Measurements from ENCODE around the gene AUP1.

Gene AUP1

DNA sequence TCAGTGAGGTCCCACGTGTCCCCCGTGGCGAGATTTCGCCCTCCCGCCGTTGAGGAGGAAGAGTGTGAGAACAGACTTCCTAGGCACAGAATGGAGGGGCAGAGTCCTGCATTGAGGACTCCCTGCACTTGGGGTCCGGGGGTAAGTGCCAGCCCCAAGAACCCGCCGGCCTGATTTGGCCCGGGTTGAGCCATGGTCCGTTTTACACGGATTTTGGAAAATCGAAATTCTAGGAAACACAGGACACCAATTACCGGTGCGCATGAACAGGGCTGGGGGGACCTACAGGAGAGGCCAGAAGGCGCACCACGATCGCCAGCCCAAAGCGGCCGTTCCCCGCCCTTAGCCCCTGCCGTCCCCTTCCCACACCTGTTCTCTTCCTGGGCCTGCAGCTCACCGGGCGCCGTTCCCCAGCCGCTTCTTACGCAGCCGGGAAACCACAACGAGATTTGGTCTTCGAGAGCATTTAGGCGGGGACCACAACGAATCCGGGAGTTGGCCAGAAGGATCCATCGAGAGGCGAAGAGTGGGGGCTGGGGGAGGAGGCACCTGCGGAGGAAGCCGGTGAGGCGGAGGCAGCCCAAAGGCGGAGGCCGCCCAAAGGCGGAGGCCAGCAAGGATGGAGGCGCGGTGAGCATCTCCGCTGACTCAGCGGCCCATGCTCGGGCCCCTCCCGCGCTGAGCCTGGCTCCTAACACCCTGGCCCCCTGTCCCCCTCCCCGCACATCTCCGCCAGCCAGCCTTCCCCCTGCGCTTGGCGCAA, 15.7 kb downstream of the AUP1 start:
- peak; percentile 35 for DNase-seq (ENCODE audit: low spot score)

DNA sequence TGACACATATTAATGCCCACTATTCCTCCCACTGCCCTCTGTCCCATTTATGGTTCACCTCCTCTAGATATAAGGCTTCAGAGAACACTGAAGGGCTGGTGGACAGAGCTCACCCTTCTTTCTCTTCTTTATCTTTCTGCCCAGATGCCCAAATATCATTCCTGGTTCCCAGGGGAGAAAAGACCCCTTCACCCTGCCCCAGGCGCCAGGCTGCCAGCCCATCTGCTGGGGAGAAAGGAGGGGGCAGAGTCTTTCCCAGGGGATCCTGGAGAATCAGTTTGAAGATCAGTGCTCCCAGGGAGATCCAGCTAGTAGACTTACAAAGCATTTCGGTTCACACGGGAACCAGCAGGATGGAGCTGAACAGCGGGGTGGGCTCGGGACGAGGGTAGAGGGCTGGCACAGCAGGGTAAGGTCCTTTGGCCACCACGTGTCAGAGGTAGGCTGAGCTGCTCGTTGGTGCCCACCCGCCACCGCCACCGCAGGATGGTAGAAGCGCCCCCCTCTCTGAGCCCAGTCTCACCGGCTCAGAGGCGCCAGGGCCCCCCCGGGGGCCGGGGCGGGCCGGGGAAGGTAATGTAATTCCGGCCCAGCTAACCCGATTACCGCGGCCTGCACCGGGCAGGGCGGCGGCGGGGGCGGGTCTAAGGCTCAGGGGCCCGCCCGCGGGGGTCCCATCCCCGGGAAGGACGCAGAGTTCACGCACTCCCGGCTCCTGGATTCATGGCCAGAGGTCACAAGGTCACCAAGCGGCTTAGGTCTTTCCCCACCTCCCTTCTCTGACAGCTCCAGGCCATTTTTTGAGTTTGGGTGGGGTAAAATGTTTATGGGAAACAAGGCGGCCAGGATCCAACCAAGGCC, 16.5 kb downstream of the AUP1 start:
- DNase-seq (ENCODE audit: low spot score) = no peak

DNA sequence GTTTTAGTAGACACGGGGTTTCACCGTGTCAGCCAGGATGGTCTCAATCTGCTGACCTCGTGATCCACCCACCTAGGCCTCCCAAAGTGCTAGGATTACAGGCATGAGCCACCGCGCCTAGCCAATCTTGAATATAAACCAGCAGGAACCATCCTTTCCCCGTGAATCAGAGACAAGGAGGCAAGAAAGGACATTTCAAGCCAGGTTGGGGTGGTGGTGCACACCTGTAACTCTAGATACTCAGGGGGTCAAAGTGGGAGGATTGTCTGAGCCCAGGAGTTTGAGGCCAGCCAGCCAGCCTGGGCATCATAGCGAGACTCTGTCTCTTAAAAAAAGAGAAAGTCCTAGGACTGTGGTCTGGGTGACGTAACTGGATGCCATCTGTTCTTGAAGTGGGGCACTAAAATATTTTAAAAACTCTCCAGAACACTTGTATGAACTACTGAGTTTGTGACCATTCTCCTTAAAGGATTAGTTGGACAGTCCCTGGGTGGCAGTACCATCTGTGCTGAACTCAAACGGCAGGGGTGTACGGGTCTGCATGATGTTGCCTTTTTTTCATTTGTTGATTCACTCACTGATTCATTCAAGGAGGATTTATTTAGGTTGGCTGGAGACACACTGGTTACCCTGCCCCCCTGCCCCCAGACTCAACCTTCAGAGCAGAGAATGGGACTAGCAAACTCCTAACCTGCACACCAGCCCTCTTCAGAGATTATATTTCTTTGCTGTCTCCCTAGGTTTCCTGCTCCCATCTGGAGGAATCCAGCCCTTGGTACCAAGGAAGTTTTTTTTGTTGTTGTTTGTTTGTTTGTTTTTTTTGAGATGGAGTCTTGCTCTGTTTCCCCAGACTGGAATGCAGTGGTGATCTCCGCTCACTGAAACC, 18.2 kb downstream of the AUP1 start:
- DNase-seq (ENCODE audit: low spot score) = no peak

DNA sequence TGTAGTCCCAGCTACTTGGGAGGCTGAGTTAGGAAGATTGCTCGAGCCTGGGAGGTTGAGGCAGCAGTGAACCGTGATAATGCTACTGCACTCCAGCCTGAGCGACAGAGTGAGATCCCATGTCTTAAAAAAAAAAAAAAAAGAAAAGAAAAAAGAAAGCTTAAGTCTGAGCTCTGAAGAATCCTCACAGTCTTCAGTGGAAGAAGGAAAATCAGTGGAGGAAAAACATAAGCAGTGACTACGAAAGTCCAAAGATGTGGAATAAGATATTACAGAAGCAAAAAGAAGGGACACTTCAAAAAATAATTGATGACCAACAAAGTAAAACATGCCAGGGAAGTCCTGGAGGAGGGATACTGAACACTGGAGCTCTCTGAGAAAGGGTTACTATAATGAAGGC, 19.2 kb downstream of the AUP1 start:
- no peak for DNase-seq (ENCODE audit: low spot score)

DNA sequence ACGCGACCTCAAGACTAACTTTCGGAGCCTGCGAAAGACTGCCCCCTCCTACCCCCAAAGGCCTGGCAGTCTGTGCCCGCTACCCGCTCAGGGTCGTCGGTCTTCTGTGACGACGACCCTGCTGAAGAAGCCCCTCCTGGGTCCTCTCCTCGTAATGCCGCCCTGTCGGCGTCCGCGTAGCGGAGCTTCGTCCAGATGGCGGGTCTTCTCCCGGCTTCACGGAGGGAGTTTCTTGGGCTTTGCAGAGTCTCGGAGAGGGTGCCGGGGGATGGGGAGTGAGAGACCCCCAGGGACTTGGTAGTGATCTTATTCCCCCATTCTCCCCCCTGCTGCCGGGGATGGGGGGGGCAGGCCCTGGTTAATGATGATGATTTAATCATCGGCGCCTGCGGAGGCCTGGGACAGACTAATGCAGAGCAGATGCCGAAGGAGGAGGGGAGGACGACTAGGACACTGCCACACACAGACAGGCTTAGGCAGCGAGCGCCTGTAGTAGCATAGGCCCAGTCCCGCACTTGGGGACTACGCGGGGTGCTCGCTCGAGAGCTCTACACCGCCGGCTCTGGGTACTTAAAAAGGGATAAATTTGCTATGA, 21.5 kb downstream of the AUP1 start:
- no peak for DNase-seq (ENCODE audit: low spot score)

DNA sequence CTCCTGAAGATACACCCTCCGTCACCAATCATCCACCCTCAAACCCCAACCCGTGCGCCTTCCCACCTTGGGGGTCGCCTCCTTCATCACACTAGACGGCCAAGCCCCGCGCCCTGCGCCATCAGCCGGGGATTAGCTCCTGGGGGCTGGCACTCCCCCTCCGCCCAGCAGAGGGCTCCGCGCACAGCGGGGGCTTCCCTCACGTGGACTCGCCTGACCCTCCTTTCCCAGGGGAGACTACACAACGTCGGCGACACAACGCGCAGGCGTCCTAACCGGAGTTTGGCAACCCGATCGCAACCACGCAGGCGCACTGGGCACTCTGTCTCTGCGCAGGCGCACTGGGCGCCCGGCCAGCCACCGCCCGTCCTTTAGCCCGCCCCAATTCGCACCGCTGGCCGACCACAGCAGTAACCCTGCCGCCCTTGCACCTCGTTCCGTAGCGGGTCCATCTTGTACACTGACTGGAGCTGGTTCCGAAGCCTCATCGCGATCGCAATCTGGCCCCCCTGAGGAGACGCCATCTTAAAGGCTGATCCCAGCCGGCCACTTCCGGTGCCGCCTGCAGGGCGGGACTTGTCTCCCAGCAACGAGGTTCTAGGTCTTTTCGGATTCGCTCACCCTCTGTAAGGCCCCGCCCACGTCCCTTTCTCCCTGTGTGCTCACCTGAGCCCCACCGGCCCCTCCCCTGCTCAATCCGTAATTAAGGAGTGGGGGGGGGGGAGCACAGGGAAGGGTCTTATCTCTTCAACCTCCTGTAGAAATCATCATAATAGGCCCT, 22.2 kb downstream of the AUP1 start, which contains the start of gene PCGF1:
TSS of gene PCGF1 (minus strand) at position 551 of the 781 bp plus-strand sequence. CDS start at position 524, 27 bp downstream.
- peak; percentile 98 for DNase-seq (ENCODE audit: low spot score)

DNA sequence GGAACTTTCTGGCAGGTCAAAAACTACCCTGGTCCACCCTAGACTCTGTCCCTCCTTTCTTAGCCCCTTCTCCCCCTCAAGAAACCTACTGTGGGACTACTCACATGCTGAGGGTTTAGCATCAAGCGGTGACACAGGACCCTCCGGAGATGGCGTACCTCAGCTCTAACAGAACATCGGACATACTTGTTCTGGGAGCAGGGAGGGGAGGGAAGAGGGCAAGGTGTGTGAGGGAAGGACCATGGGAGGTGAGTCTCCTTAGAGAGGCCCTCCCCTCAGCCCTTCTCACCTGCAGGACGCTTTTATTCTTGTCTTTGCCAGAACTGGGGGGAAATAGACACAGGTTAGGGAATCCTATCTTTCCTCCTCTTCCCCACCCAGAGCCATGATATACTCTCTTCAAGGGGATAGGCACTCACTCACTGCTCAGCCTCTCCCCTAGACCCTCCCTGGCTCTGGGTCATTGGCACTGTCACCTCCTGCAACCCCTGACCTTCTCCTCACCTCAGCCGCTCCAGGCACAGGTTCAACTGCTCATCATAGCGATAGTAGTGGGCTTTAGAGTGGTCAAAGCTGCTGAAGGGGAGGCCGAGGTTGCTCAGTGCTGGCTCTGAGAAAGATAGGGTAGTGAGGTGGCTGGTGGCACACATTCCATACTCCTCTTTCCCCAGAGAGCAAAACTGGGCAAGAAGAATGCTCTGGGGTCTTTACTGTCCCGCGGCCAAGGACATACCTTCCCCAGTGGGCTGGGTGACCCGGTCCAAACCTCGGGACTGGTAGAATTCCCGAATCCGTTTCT, 23.9 kb downstream of the AUP1 start:
- no peak for DNase-seq (ENCODE audit: low spot score)

DNA sequence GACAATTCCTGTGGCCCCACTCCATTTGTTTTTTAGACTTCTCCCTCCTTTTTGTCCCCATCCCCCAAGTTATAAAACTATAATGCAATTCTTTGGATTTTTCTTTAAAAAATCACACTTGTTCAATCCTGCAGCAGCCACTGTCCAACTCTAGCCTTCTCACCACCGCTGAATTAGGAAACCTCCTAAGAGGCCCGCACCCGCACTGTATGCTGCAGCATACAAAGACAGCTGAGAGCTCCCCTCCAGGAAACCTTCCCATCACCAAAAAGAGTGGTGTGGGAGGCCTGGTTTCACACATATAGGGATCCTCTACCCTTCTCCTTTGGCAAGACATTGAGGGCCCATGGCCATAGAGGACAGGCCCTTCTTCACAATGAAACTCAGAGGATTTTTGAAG, 24.9 kb downstream of the AUP1 start:
- DNase-seq (ENCODE audit: low spot score) = no peak

DNA sequence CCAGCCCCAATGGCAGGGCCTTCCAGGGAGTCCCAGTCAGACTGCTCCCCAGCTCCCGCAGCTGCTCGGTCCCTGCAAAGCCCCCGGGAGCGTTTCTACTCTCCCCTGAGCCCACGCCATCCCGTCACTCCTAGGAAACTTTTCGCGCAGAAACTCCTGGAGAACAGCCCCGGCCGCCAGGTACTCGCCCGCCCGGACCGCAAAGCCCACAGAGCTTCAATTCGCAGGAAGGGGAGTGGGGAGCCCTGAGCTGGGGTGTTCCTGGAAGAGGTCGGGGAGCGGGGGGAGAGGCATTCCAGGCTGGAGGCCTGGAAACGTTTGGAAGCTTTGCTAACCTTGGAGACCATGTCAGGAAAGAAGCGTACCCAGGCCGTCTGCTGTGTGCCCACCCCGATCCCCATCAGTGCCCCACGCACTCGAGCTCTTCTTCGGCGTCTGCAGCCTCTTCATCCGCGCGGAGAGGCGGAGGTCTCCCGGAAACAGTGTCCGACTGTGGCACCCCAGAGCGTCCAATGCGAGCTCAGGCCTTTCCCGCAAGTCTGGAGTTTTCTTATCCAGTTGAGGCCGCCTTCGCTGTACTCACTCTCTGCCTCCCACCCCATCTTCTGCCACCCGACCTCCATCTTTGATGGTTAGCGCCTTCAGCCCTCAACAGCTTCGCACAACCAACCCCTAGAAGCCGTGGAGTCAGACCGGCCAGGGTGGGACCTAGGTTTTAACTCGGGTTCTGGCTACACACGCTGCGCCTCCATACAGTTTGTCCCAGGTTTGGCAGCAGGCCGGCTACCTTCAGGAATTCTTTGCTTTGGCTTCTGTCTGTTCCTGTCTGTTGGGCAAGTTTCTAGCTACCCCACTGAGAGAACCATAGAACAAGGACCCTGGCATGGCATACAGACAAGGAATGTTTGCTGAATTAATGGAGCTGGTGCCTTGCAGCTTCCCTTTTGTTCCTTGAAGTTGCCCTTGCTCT, 25.7 kb downstream of the AUP1 start:
- no peak for DNase-seq (ENCODE audit: low spot score)

DNA sequence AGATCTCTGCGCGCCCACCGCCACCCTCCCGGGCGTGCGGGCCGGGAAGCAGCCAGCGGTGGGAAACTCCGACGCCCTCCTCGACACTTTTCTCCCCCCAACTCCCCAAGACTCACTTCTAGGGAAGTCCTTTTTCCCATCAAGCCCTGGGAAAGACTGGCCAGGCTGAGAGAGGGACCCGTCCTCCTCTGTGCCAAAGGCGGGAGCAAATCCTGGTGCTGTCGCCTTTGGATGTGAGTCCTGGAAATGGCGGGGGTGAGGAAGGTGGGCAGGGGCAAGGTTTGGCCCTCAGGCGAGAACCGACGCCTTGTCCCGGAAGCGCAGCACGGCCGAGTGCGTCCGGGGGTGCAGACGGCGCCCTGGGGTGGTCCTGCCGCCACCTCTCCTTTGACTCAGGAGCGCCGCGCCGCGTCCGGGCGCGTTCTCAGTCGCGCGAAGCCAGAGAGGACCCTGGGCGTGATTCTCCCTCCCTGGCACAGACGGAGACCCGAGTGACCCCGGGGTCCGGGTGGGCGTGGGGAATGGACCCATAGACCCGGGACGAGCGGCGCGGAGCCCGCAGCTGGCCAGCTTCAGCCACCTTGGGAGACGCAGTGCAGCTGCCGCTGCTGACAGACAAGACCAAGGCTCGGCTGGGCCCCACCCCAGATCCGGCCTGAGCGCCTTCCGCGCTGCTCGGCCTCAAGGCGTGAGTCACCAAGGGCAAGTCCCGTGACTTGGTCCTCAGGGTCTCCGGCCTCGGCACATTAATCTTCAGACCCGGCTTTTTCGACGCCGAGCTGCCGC, 26.6 kb downstream of the AUP1 start:
- peak; percentile 55 for DNase-seq (ENCODE audit: low spot score)

DNA sequence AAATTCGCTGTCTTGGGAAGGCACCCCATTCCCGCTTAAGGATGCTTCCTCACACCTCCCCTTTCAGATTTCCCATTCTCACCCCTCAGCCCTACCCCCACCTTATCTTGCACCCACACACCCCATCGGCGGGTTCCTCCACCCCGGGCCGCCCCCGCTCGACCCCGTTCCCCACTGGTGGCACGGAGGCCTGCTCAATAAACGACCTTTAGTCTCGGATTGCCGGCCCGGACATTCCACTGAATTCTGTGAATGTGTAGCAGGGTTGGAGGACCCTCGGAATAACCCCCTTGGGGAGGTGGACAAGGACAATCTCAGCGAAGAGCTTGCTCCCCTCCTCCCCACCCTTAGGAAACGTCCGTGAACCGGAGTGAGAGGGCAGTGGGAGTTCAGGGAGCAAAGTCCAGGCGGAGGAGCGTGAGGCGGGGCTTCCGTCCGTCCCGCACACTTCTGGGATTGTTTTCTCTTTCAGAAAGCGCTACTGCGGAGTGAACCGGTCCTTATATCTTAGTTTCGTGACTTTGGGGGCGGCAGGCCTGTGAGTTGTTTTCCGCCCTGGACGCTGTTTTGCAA, 27.3 kb downstream of the AUP1 start:
- no peak for DNase-seq (ENCODE audit: low spot score)

DNA sequence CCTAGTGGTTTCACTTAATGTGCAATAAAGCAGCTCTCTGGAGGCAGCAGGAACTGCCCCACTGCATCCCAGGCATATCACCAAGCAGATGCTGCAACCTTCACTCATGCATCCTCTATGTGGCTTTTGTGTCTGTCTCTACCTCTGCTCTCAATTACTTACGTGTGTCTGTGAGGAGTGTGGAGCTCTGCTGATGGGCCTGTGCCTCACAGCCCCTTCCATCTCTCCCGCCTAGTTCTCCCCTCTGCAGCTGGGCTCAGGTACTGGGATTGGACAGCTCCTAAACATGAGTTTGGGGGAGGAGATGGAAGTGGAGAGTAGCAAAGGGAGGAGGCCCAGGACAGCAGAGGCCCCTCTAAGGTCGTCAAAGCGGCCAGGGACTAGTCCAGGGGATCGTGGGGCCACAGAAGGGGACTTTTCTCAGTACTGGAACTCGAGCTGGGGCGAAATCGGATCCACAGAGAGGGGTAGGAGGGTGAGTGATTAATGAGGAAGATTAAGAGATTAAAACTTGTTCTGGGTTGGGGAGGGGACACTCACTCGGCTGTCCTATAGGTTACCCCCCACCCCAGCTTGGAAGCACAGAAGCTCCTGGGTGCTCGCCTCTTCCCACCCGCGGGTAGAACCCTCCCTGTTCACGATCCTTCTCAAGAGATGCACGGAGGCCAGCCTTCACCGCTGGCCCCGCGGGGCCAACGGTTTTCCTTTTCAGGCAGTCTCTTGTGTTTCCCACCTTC, 28.0 kb downstream of the AUP1 start:
- DNase-seq (ENCODE audit: low spot score) = no peak

DNA sequence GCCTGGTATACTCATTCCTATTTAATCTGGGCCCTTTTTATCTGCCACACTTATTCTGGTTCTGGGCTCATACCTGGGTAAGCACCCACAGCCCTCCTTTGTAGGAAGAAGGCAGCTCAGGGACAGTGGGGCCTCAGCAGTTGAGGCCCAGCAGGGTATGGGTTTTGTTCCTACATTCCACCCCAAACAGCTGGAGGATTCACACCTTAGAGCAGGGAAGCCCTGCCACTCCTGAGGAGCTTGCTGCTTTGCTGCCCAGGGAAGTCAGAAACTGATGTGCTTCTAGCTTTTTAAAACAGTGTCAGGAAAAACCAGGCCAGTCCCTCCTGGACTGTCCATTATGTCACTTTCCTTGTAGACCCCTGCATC, 28.9 kb downstream of the AUP1 start:
- no peak for DNase-seq (ENCODE audit: low spot score)

DNA sequence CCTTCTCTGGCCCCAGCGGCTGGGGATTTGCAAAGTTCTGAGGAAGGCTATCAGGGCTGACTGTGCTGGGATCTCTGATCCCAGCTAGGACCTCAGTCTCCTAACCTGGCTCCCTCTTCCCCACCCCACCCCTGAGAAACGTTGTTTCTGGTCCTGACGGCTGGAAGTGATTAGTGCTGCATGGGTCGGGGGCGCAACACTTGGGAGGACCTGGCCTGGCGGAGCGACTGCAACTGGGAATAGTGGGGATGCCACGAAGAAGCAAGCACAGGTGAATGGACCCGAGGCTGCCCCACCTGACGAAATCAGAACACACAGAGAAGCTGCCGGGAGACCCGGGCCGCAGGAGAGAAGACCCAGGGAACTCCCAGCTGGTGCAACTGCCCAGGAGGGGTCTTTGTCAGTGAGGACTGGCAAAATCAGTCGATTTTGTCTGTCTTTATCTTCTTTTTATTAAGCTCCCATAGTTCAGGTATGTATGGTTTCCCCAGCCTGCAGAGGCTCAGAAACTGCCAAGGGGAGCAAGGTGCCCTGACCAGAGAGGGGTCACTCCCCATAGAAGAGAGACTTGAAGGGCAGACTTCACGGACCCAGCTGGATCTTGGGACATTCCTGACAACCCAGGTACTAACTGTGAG, 29.4 kb downstream of the AUP1 start:
- no peak for DNase-seq (ENCODE audit: low spot score)

DNA sequence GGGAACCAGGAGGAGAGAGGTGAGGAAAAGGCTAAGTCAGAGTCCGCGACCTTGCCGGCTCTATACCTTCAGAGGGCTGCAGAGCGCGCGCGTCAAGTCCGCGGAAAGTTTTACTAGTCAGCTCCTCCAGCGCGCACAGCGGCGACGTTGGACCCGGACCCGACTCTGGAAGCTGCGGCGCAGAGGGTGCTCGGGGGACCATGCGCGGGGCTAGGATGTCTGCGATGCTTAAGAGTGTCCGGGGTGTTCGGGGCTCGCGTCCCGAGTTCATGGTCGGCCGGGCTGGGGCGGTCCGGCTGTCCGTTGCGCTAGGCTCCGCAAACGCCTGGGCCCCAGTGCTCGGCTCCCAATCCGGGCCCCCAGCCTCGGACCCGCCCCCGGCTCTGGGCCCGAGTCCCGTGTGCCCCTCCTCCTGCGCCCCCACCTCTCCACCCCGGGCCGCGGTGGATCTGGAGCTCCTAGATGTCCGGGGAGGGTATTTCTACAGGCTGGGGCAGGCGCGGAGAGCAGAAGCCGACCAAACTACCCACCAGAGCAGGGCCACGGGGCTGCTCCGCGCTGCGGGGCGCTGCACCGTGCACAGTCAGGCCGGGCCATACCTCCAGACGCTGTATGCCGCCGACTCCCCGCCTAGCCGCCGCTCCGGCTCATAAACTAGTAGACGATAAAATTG, 30.1 kb downstream of the AUP1 start, which contains the start of gene LBX2:
TSS of gene LBX2 (minus strand) at position 337 of the 673 bp plus-strand sequence. CDS start at position 271, 66 bp downstream.
- DNase-seq (ENCODE audit: low spot score) = no peak

All from CD4-positive, alpha-beta T cell treated with Interleukin-2 at 100 ng/mL for 4 hours (primary cell).